SK-N-SH treated with all-trans-retinoic acid at 6 μM for 48 hours (cell line): Measurements from ENCODE around the gene ENDOG.
"Not testable (repeated sequence)": the region's sequence is repeated elsewhere in the genome, so short reads cannot be mapped to it uniquely, and the experiment has no call there.

ENCODE experiments used
- ATAC-seq: fragments of 200-7000 bp; cut with Tn5 transposase; 3 replicates; pipeline ENCODE4 v1.9.1; 2020; ENCODE audit warnings: mild to moderate bottlenecking, moderate library complexity
- BACH2 ChIP-seq: fragments of 250-450 bp; sonication (Bioruptor Pico); IDR thresholded peaks from 2 replicates; pipeline ENCODE4 v1.9.0; 2021; ENCODE audit warnings: mild to moderate bottlenecking, borderline replicate concordance
- ESRRG ChIP-seq: fragments of 250-450 bp; sonication (Bioruptor Pico); IDR thresholded peaks from 2 replicates; pipeline ENCODE4 v1.6.1; 2021; ENCODE audit warnings: mild to moderate bottlenecking
- ISL1 ChIP-seq: fragments of 250-450 bp; sonication (Bioruptor Pico); IDR thresholded peaks from 2 replicates; pipeline ENCODE4 v2.1.2; 2022; ENCODE audit warnings: mild to moderate bottlenecking, moderate library complexity
- OSR1 ChIP-seq: fragments of 250-450 bp; sonication (Bioruptor Pico); IDR thresholded peaks from 2 replicates; pipeline ENCODE4 v1.8.0; 2022; ENCODE audit warnings: moderate library complexity, mild to moderate bottlenecking, inconsistent platforms
- TCF4 ChIP-seq: fragments of 250-450 bp; sonication (Bioruptor Pico); IDR thresholded peaks from 2 replicates; pipeline ENCODE4 v1.8.0; 2021; ENCODE audit warnings: mild to moderate bottlenecking, moderate library complexity, borderline replicate concordance
- TOX ChIP-seq: fragments of 250-450 bp; sonication (Bioruptor Pico); IDR thresholded peaks from 2 replicates; pipeline ENCODE4 v1.8.0; 2021; ENCODE audit warnings: mild to moderate bottlenecking, moderate library complexity, borderline replicate concordance
- ZC3H10 ChIP-seq: fragments of 250-450 bp; sonication (Bioruptor Pico); IDR thresholded peaks from 2 replicates; pipeline ENCODE4 v1.5.1; 2021; ENCODE audit warnings: mild to moderate bottlenecking, moderate library complexity
- ZFP30 ChIP-seq: fragments of 450-650 bp; formaldehyde crosslinking; IDR thresholded peaks from 2 replicates; pipeline ENCODE4 v1.5.0; 2022; ENCODE audit warnings: mild to moderate bottlenecking, moderate library complexity
- ZNF70 ChIP-seq: fragments of 450-650 bp; formaldehyde crosslinking; IDR thresholded peaks from 2 replicates; pipeline ENCODE4 v1.5.0; 2020; ENCODE audit warnings: mild to moderate bottlenecking, moderate library complexity
- ZNF8 ChIP-seq: fragments of 450-650 bp; formaldehyde crosslinking; IDR thresholded peaks from 2 replicates; pipeline ENCODE4 v1.5.0; 2020; ENCODE audit warnings: mild to moderate bottlenecking, moderate library complexity
- TF ChIP-seq, protein P1 (sequence below): fragments of 250-450 bp; sonication (Bioruptor Pico); IDR thresholded peaks from 2 replicates; pipeline ENCODE4 v1.8.0; 2021; ENCODE audit warnings: low read depth, mild to moderate bottlenecking, moderate library complexity, borderline replicate concordance
- TF ChIP-seq, protein P2 (sequence below): fragments of 250-450 bp; sonication (Bioruptor Pico); IDR thresholded peaks from 2 replicates; pipeline ENCODE4 v1.5.1; 2021; ENCODE audit warnings: mild to moderate bottlenecking, moderate library complexity
- TF ChIP-seq, protein P3 (sequence below): fragments of 250-450 bp; sonication (Bioruptor Pico); IDR thresholded peaks from 2 replicates; pipeline ENCODE4 v1.5.0; 2020; ENCODE audit warnings: mild to moderate bottlenecking, moderate library complexity

ENDOG gene

DNA sequence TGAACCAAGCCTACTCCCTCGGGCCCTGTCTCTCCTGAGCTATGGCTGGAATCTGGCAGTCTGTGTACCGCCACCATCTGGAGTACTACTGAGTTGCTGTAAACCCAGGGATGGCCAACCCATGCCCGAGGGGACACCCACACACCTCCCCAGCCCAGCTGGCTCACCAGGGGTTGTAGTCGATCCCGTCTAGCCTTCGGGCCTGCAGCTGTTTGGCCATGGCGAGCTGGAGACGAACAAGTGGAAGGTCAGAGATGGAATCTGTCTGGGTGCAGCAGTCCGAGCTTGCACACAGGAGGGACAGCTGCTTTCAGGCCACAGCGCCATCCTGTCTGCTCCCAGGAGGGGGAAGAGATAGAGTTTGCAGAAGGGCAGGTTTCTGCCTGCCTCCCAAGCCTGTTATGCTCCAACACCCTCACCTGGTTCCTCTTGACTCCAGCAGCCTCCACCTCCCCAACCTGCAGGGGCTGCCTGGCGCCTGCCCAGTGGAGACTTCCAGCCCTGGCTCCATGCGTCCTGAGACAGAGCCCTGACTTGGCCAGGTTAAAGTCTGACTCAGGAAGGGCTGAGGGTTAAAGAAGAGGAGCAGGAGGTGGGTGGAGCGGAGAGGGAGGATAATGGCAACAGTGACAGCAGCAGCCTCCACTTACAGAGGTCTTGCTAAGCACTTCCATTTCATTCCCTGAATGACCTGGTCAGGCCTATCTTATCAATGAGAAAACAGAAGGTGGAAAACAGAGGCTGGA lies 27.1 kb downstream of the ENDOG start:
- no peak for TF ChIP-seq ZNF8 (CRISPR knock-in tag)
- TF ChIP-seq ESRRG (CRISPR knock-in tag) = no peak
- peak; percentile 74 for ATAC-seq

DNA sequence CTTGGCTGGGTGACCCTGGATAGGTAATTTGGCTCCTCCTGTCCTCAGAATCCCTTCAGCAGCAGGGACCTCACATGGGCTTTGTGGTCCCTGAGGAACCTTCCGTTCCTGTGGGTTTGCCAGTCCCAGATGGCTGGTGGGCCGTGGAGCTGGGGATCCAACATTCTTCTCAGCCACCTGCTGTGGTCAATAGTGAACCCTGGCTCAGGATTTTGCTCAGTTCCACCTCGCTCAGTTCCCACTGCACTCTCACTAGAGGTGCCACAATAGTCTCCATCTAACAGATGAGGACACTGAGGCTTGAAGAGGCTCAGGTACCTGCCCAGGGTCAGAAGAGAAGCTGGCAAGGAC lies 28.4 kb downstream of the ENDOG start:
- ATAC-seq = no peak
- no peak for TF ChIP-seq ZC3H10 (CRISPR knock-in tag)

DNA sequence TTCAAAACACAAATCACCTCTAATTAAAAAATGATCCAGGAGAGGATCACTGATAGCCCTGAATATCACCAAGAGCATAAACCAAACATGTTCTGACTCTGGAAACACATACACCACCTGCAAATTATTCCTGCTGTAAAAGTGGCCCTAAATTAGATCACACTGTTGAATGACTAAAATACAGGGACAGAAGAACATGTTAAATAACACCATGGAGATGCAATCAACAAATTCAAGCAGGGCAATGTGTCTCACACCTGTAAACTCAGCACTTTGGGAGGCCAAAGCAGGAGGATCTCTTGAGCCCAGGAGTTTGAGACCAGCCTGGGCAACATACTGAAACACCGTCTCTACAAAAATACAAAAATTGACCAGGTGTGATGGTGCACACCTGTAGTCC lies 29.5 kb downstream of the ENDOG start:
- ATAC-seq = no peak
- TF ChIP-seq OSR1 (no peak), BACH2 (no peak), ISL1 (CRISPR knock-in tag) (no peak), ZFP30 (CRISPR knock-in tag) (no peak), TOX (CRISPR knock-in tag) (no peak)
- TF ChIP-seq, protein P1, sequence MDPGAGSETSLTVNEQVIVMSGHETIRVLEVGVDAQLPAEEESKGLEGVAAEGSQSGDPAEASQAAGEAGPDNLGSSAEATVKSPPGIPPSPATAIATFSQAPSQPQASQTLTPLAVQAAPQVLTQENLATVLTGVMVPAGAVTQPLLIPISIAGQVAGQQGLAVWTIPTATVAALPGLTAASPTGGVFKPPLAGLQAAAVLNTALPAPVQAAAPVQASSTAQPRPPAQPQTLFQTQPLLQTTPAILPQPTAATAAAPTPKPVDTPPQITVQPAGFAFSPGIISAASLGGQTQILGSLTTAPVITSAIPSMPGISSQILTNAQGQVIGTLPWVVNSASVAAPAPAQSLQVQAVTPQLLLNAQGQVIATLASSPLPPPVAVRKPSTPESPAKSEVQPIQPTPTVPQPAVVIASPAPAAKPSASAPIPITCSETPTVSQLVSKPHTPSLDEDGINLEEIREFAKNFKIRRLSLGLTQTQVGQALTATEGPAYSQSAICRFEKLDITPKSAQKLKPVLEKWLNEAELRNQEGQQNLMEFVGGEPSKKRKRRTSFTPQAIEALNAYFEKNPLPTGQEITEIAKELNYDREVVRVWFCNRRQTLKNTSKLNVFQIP (CRISPR knock-in tag) = no peak
- TF ChIP-seq, protein P2, sequence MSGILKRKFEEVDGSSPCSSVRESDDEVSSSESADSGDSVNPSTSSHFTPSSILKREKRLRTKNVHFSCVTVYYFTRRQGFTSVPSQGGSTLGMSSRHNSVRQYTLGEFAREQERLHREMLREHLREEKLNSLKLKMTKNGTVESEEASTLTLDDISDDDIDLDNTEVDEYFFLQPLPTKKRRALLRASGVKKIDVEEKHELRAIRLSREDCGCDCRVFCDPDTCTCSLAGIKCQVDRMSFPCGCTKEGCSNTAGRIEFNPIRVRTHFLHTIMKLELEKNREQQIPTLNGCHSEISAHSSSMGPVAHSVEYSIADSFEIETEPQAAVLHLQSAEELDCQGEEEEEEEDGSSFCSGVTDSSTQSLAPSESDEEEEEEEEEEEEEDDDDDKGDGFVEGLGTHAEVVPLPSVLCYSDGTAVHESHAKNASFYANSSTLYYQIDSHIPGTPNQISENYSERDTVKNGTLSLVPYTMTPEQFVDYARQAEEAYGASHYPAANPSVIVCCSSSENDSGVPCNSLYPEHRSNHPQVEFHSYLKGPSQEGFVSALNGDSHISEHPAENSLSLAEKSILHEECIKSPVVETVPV = no peak

DNA sequence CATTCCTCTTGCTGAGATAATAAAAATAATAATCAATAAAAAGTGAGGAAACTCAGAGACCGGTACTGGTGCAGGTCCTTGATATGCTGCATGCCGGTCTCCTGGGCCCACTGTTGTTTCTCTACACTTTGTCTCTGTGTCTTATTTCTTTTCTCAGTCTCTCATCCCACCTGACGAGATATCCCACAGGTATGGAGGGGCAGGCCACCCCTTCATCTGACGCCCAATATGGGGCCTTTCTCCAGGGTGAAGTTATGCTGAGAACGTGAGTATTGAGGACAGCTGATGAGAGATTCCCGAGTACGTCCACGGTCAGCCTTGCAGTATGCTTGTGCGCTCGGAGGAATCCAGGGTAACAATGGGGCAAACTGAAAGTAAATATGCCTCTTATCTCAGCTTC lies 32.7 kb downstream of the ENDOG start:
- not testable (repeated sequence) for ATAC-seq

DNA sequence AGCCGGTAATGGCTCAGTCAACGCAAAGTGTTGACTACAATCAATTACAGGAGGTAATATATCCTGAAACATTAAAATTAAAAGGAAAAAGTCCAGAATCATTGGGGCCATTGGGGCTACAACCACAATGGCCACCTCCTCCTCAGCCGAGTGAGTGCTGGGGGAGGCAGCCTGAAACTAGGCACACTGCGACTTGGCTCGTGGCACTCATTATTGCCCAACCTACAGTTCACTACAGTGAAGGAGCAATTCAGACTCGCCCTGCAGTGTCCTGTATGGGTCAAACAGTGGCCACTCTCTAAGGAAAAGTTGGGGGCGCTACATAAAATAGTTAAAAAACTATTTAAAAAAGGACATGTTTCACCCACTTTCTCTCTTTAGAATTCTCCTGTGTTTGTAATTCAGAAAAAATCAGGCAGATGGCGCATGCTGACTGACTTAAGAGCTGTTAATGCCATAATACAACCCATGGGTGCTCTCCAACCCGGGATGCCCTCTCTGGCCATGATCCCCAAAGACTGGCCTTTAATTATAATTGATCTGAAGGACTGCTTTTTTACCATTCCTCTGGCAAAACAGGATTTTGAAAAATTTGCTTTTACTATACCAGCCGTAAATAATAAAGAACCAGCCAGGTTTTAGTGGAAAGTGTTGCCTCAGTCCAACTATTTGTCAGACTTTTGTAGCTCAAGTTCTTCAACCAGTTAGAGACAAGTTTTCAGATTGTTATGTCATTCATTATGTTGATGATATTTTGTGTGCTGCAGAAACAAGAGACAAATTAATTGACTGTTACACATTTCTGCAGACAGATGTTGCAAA lies 33.7 kb downstream of the ENDOG start:
- peak; percentile 55; the same call in 2 of the 3 replicates for ATAC-seq

DNA sequence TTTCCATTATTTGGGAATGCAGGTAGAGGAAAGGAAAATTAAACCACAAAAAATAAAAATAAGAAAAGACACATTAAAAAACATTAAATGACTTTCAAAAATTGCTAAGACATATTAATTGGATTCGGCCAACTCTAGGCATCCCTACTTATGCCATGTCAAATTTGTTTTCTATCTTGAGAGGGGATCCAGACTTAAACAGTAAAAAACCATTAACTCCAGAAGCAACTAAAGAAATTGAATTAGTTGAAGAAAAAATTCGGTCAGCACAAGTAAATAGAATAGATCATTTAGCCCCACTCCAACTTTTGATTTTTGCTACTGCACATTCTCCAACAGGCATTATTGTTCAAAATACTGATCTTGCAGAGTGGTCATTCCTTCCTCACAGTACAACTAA lies 34.3 kb downstream of the ENDOG start:
- TF ChIP-seq ZFP30 (CRISPR knock-in tag) = 0 out of 2 replicates have a peak, but pooled peaks have one; percentile 6
- 0 out of 2 replicates have a peak, but pooled peaks have one; percentile 53 for TF ChIP-seq ESRRG (CRISPR knock-in tag)
- TF ChIP-seq, protein P2 = 0 out of 2 replicates have a peak, but pooled peaks have one; percentile 20
- TF ChIP-seq, protein P3, sequence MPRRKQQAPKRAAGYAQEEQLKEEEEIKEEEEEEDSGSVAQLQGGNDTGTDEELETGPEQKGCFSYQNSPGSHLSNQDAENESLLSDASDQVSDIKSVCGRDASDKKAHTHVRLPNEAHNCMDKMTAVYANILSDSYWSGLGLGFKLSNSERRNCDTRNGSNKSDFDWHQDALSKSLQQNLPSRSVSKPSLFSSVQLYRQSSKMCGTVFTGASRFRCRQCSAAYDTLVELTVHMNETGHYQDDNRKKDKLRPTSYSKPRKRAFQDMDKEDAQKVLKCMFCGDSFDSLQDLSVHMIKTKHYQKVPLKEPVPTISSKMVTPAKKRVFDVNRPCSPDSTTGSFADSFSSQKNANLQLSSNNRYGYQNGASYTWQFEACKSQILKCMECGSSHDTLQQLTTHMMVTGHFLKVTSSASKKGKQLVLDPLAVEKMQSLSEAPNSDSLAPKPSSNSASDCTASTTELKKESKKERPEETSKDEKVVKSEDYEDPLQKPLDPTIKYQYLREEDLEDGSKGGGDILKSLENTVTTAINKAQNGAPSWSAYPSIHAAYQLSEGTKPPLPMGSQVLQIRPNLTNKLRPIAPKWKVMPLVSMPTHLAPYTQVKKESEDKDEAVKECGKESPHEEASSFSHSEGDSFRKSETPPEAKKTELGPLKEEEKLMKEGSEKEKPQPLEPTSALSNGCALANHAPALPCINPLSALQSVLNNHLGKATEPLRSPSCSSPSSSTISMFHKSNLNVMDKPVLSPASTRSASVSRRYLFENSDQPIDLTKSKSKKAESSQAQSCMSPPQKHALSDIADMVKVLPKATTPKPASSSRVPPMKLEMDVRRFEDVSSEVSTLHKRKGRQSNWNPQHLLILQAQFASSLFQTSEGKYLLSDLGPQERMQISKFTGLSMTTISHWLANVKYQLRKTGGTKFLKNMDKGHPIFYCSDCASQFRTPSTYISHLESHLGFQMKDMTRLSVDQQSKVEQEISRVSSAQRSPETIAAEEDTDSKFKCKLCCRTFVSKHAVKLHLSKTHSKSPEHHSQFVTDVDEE (CRISPR knock-in tag) = peak; percentile 64; the same call in 1 of the 2 replicates
- peak; percentile 94 for TF ChIP-seq ISL1 (CRISPR knock-in tag)
- peak; percentile 82 for TF ChIP-seq TCF4 (CRISPR knock-in tag)
- peak; percentile 20; the same call in 1 of the 2 replicates for TF ChIP-seq ZC3H10 (CRISPR knock-in tag)
- not testable (repeated sequence) for ATAC-seq

DNA sequence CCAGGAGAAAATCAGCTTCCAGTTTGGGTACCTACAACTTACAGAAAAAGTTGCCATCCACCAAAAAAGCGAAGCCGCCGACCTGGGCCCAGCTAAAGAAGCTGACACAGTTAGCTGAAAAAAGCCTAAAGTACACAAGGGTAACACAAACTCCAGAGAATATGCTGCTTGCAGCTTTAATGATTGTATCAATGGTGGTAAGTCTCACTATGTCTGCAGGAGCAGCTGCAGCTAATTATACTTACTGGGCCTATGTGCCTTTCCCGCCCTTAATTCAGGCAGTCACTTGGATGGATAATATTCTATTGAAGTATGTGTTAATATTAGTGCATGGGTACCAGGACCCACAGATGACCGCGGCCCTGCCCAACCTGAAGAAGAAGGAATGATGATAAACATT lies 36.2 kb downstream of the ENDOG start:
- ATAC-seq = not testable (repeated sequence)
- TF ChIP-seq ZNF70 = peak; percentile 91

DNA sequence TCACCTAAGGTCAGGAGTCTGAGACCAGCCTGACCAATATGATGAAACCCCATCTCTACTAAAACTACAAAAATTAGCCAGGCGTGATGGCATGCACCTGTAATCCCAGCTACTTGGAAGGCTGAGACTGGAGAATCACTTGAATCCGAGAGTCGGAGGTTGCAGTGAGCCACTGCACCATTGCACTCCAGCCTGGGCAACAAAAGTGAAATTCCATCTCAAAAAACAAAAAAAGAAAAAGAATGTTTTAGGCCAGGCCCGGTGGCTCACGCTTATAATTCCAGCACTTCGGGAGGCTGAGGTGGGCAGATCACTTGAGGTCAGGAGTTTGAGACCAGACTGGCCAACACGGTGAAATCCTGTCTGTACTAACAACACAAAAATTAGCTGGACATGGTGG lies 40.2 kb downstream of the ENDOG start:
- ATAC-seq = not testable (repeated sequence)
